ENCODE data around the gene OPHN1.

OPHN1 gene

GRCh38 chrX:68048774-68049173 lies 384.5 kb downstream of the OPHN1 start:
- DNase-seq, result no peak

- no peak for DNase-seq
These were observed 388.2 kb downstream of the OPHN1 start for GRCh38 chrX:68045008-68045577.

DNA sequence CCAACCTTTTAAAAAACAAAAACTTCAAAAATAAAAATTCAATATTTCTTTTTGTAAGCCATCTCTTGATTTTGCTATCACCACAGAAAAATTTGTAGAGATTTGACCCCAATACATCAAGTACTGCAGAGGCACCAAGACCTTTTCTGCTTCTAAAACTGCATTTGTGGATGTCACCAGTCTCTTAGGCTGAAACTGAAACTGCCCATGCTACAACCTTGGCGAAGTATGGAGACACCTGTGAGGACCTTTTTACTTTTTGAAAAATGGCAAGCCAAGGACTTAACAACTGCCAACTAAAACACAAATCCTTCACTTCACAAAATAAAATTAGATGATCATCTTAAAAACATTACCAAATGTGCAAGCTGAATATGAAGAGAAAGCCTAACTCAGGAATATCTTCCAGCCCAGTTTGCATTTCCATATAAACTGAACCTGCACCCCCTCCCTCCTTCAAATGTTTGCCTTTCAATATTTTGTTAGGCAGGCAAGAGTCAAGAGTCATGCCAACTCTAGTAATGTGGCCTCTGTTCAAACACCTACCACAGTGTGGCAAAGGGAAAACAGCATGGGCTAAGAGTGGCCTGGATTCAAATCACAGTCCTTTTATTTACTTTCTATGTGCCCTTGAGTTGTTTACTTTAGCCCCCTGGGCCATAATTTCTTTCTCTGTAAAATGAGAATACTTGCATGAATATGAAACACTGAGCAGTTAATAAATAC lies 389.4 kb downstream of the OPHN1 start:
- DNase-seq, result no peak

GRCh38 chrX:68041110-68041509 lies 392.2 kb downstream of the OPHN1 start:
- no peak for DNase-seq

- DNase-seq, result peak; percentile 21
These were observed 414.8 kb downstream of the OPHN1 start for GRCh38 chrX:68018248-68019203.

GRCh38 chrX:67998540-67998939 lies 434.8 kb downstream of the OPHN1 start:
- no peak for DNase-seq
